ENCODE measurements around the gene PIRT.
"Not testable (repeated sequence)": the region's sequence is repeated elsewhere in the genome, so short reads cannot be mapped to it uniquely, and the experiment has no call there.

The PIRT gene

GRCh38 chr17:10837921-10838320, at the start of gene PIRT:
TSS of gene PIRT (minus strand) at chr17:10838087. CDS start at chr17:10825645, 12,442 bp downstream.
- DNase-seq, result no peak

- no peak for DNase-seq
These were observed 44.1 kb upstream of the PIRT start for GRCh38 chr17:10881959-10882358.

GRCh38 chr17:10879190-10879836, 41.4 kb upstream of the PIRT start:
- no peak for DNase-seq

- DNase-seq, result no peak
These were observed 38.2 kb upstream of the PIRT start for GRCh38 chr17:10875984-10876555.

GRCh38 chr17:10875430-10875851, 37.6 kb upstream of the PIRT start:
- no peak for DNase-seq

- no peak for DNase-seq
These were observed 34.0 kb upstream of the PIRT start for GRCh38 chr17:10871914-10872313.

GRCh38 chr17:10870336-10871050, 32.6 kb upstream of the PIRT start:
- DNase-seq, result no peak

- not testable (repeated sequence) for DNase-seq
These were observed 30.9 kb upstream of the PIRT start for GRCh38 chr17:10868744-10869143.

GRCh38 chr17:10859051-10859450, 21.2 kb upstream of the PIRT start:
- no peak for DNase-seq

- no peak for DNase-seq
These were observed 20.1 kb upstream of the PIRT start for GRCh38 chr17:10857976-10858375.

GRCh38 chr17:10846636-10847035, 8.7 kb upstream of the PIRT start:
- not testable (repeated sequence) for DNase-seq

GRCh38 chr17:10845388-10845751, 7.5 kb upstream of the PIRT start:
- no peak for DNase-seq

GRCh38 chr17:10844621-10845387, 6.9 kb upstream of the PIRT start:
- peak; percentile 73 to 76 for DNase-seq

GRCh38 chr17:10843811-10844210, 5.9 kb upstream of the PIRT start:
- DNase-seq, result peak; percentile 2 to 3

- DNase-seq, result no peak
These were observed 4.8 kb upstream of the PIRT start for GRCh38 chr17:10842658-10843057.

GRCh38 chr17:10838682-10839081, 795 bp upstream of the PIRT start:
- no peak for DNase-seq

GRCh38 chr17:10836966-10837590, 809 bp downstream of the PIRT start:
- DNase-seq, result no peak

GRCh38 chr17:10836145-10836544, 1.7 kb downstream of the PIRT start:
- no peak for DNase-seq

GRCh38 chr17:10831696-10832095, 6.2 kb downstream of the PIRT start:
- no peak for DNase-seq

- no peak for DNase-seq
These were observed 9.9 kb downstream of the PIRT start for GRCh38 chr17:10827898-10828552.

- no peak for DNase-seq
These were observed 13.0 kb downstream of the PIRT start for GRCh38 chr17:10824874-10825273.

- no peak for DNase-seq
These were observed 16.1 kb downstream of the PIRT start for GRCh38 chr17:10821770-10822169.
